Activated CD4-positive, alpha-beta T cell treated with anti-CD3 and anti-CD28 coated beads, Interleukin-2, amount 50 U/mL, for 48 hours (primary cell): ENCODE data around the gene DMRT1.

Experiments
- DNase-seq, 2 experiments: peaks; one replicate each; pipeline ENCODE4 v3.0.0-alpha.2; 2020

Gene DMRT1

GRCh38 chr9:972501-973294 is 131.2 kb downstream of the DMRT1 start:
- DNase-seq: peak in 1 of 2 experiments; percentile 16

- DNase-seq: no peak
These were observed 131.9 kb downstream of the DMRT1 start for GRCh38 chr9:973295-973834.

- no peak for DNase-seq
These were observed 132.8 kb downstream of the DMRT1 start for GRCh38 chr9:974031-974995.

- DNase-seq: peak in 1 of 2 experiments; percentile 5
These were observed 133.7 kb downstream of the DMRT1 start for GRCh38 chr9:974996-975739.

- DNase-seq: no peak
These were observed 134.3 kb downstream of the DMRT1 start for GRCh38 chr9:975740-976257.

- peak in 1 of 2 experiments; percentile 8 for DNase-seq
These were observed 134.9 kb downstream of the DMRT1 start, which contains the start of gene DMRT3 for GRCh38 chr9:976258-976942. TSS of gene DMRT3 (plus strand) at chr9:976655. CDS start at chr9:977002, 347 bp downstream.

- peak in 1 of 2 experiments; percentile 16 for DNase-seq
These were observed 135.7 kb downstream of the DMRT1 start for GRCh38 chr9:976943-977837.

GRCh38 chr9:977838-978830 is 136.6 kb downstream of the DMRT1 start:
- DNase-seq: no peak

- DNase-seq: no peak
These were observed 138.5 kb downstream of the DMRT1 start for GRCh38 chr9:979983-980382.

- no peak for DNase-seq
These were observed 139.1 kb downstream of the DMRT1 start for GRCh38 chr9:980640-981039.

- DNase-seq: no peak
These were observed 140.0 kb downstream of the DMRT1 start for GRCh38 chr9:981491-981898.

GRCh38 chr9:982394-983230 is 141.1 kb downstream of the DMRT1 start:
- no peak for DNase-seq

- no peak for DNase-seq
These were observed 152.5 kb downstream of the DMRT1 start for GRCh38 chr9:994005-994404.

GRCh38 chr9:995192-995591 is 153.7 kb downstream of the DMRT1 start:
- no peak for DNase-seq

- DNase-seq: no peak
These were observed 154.3 kb downstream of the DMRT1 start for GRCh38 chr9:995781-996180.

GRCh38 chr9:998299-999110 is 157.0 kb downstream of the DMRT1 start:
- peak; percentile 48 to 54 for DNase-seq

GRCh38 chr9:1001838-1002237 is 160.3 kb downstream of the DMRT1 start:
- DNase-seq: no peak
